ENCODE results near the gene TMEM255B. TPM values are rescaled to one million over a fixed set of nuclear protein-coding genes. Genes with fewer than 3 reads are reported as not detected.

TMEM255B gene
- total RNA-seq, 2 donors from 2014 or later, result 3.0 to 4.2 TPM

GRCh38 chr13:113803409-113804016, 44.5 kb downstream of the TMEM255B start:
- TF ChIP-seq CTCF (IDR thresholded peaks at IDR 0.05), result no peak
- no peak overlapping the region for H3K9ac ChIP-seq (ENCODE audit: low read depth in 2 of 2, low read length in 2 of 2)
- H3K4me1 ChIP-seq, result no peaks in the 10 kb centered on the region
- H3K4me3 ChIP-seq, result no peak overlapping the region
- H3K27ac ChIP-seq, result no peak overlapping the region
- no peak for DNase-seq
- no peaks in the 10 kb centered on the region for H3K9me3 ChIP-seq
- no peaks in the 10 kb centered on the region for H3K27me3 ChIP-seq
- H3K36me3 ChIP-seq, result no peaks in the 10 kb centered on the region
- intact Hi-C loops (cut with DNase I), result no loop called here

DNA sequence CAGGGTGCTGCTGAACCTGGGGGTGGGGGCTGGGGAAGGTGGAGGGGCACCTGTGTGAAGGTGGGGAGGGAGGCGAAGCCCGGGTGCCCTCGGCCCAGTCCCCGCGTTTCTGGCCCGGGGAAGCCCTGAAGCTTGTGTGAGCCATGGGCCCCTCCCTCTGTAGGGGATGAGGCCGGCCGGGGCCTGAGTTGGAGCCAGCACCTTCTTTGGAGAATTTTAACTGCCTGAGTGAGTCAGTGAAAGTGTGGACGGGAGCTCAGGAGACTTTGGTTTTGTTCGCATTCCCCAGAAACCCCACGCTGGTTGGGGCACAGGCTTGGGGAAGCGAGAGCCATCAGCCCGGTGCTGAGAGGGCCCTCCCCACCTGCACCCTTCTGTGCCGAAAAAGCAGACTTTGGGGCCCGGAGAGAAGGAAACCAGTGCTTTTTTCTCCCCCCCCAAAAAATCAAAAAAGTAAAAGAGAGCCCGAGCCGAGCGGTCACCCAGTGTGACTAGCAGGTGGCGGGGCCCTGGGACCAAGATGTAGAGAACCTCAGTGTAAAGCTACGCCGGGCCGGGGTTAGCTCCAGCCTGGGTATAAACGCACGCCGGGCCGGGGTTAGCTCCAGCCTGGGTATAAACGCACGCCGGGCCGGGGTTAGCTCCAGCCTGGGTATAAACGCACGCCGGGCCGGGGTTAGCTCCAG, 45.1 kb downstream of the TMEM255B start:
- Histone ChIP-seq H3K9ac (ENCODE audit: low read depth in 2 of 2, low read length in 2 of 2) (no peak overlapping the region), H3K4me1 (no peaks in the 10 kb centered on the region), H3K27ac (no peak overlapping the region), H3K4me3 (no peak overlapping the region), H3K36me3 (no peaks in the 10 kb centered on the region), H3K27me3 (no peaks in the 10 kb centered on the region), H3K9me3 (no peaks in the 10 kb centered on the region)
- intact Hi-C loops (cut with DNase I), result no loop called here
- no peak for DNase-seq
- TF ChIP-seq CTCF (IDR thresholded peaks at IDR 0.05), result no peak

GRCh38 chr13:113804703-113805430, 45.8 kb downstream of the TMEM255B start:
- Histone ChIP-seq H3K27me3 (no peaks in the 10 kb centered on the region), H3K9me3 (no peaks in the 10 kb centered on the region), H3K27ac (no peak overlapping the region), H3K36me3 (no peaks in the 10 kb centered on the region), H3K4me3 (no peak overlapping the region), H3K9ac (ENCODE audit: low read depth in 2 of 2, low read length in 2 of 2) (no peak overlapping the region), H3K4me1 (no peaks in the 10 kb centered on the region)
- no peak for DNase-seq
- no peak for TF ChIP-seq CTCF (IDR thresholded peaks at IDR 0.05)
- intact Hi-C loops (cut with DNase I), result no loop called here

DNA sequence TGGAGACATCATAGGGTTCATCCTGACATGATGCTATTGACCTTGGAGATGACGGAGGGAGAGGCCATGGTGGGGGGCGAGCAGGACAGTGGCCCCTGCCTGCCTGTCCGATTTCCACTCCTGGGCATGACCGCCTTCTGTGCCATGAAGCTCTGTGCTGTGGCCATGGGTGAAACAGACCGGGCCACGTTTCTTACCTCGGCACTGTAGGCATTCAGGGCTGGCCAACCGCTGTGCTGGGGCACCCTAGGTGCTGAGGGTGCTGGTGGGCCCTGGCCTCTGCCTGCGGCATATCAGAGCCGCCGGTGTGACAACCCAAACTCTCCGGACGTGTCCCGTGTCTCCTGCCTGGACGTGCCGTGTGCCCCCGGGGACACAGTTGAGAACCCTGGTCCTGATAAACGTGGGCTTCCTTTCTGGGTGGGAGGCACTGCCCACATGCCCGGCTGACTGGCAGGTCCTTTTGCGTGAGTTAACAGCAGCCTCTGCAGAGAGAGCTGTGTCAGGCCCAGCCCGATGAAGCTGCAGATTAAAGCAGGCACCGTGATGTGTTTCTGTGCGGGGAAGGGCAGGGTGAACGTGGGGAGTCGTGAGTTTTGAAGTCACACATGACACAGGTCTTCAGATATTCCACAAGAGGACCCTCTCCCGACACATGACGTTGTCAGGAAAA, 46.5 kb downstream of the TMEM255B start:
- Histone ChIP-seq H3K36me3 (no peaks in the 10 kb centered on the region), H3K9ac (ENCODE audit: low read depth in 2 of 2, low read length in 2 of 2) (no peak overlapping the region), H3K9me3 (no peaks in the 10 kb centered on the region), H3K27me3 (no peaks in the 10 kb centered on the region), H3K4me1 (no peaks in the 10 kb centered on the region), H3K4me3 (no peak overlapping the region), H3K27ac (no peak overlapping the region)
- no peak for TF ChIP-seq CTCF (IDR thresholded peaks at IDR 0.05)
- no peak for DNase-seq
- intact Hi-C loops (cut with DNase I), result no loop called here

DNA sequence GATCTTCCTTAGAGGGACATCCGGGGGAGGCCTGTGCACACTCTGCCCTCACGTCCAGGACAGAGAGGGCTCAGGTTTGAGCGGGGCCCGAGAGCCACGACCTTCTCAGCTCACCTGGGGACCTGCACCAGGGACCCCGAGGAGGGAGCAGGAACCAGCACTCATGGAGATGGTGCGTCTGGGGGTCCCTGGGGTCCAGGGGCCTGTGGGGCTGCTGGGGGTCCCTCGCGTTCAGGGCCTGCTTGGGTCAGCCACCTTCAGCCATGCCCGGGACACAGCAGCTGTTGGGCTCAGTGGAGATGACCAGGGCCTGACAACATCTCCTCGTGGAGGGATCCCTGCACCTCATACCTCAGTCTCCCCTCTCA, 47.1 kb downstream of the TMEM255B start:
- TF ChIP-seq CTCF (IDR thresholded peaks at IDR 0.05), result no peak
- Histone ChIP-seq H3K27me3 (no peaks in the 10 kb centered on the region), H3K9ac (ENCODE audit: low read depth in 2 of 2, low read length in 2 of 2) (no peak overlapping the region), H3K9me3 (no peaks in the 10 kb centered on the region), H3K4me1 (no peaks in the 10 kb centered on the region), H3K4me3 (no peak overlapping the region), H3K27ac (no peak overlapping the region), H3K36me3 (no peaks in the 10 kb centered on the region)
- no peak for DNase-seq
- intact Hi-C loops (cut with DNase I), result no loop called here
